ENCODE measurements around the gene TNS1.

GRCh38 chr2:217954051-217954450 lies 48.7 kb downstream of the TNS1 start:
- TF ChIP-seq, protein P1, sequence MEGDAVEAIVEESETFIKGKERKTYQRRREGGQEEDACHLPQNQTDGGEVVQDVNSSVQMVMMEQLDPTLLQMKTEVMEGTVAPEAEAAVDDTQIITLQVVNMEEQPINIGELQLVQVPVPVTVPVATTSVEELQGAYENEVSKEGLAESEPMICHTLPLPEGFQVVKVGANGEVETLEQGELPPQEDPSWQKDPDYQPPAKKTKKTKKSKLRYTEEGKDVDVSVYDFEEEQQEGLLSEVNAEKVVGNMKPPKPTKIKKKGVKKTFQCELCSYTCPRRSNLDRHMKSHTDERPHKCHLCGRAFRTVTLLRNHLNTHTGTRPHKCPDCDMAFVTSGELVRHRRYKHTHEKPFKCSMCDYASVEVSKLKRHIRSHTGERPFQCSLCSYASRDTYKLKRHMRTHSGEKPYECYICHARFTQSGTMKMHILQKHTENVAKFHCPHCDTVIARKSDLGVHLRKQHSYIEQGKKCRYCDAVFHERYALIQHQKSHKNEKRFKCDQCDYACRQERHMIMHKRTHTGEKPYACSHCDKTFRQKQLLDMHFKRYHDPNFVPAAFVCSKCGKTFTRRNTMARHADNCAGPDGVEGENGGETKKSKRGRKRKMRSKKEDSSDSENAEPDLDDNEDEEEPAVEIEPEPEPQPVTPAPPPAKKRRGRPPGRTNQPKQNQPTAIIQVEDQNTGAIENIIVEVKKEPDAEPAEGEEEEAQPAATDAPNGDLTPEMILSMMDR (IDR thresholded peaks at IDR 0.05), result no peak
- no peak for TF ChIP-seq POLR2A (IDR thresholded peaks at IDR 0.05)

Data from tibial nerve (tissue), 3 donors.